Fibroblast of the aortic adventitia (primary cell): ENCODE measurements around the gene SPZ1. TPM values are rescaled to one million over a fixed set of nuclear protein-coding genes. Genes with fewer than 3 reads are reported as not detected.

Experiments used
- DNase-seq: peaks from one replicate; pipeline ENCODE4 v3.0.0-alpha.2; 2010; ENCODE audit warnings: low read depth
- H3K4me3 ChIP-seq: 2 replicates; pipeline ENCODE4 v1.5.1; 2011; ENCODE audit warnings: low read depth, mild to moderate bottlenecking, control low read depth, low read length, moderate library complexity
- total RNA-seq: library from RNA; depleted of rRNA; stranded (reverse); fragments of >200 nt; gene quantifications from 2 replicates; pipeline ENCODE4 v1.2.3, GENCODE V29; 2012; ENCODE audit warnings: low replicate concordance
- TF ChIP-seq, protein P1 (sequence below): IDR thresholded peaks from 2 replicates; pipeline ENCODE4 v1.5.1; 2011; ENCODE audit warnings: mild to moderate bottlenecking, low read length, control low read depth, inconsistent platforms; ENCODE audit not compliant: insufficient read depth

Gene SPZ1
- total RNA-seq, 1 donor = not detected

GRCh38 chr5:80355686-80356085, 35.9 kb downstream of the SPZ1 start:
- no peak overlapping the region for H3K4me3 ChIP-seq

GRCh38 chr5:80357671-80358070, 37.9 kb downstream of the SPZ1 start:
- no peak for DNase-seq
- TF ChIP-seq, protein P1, sequence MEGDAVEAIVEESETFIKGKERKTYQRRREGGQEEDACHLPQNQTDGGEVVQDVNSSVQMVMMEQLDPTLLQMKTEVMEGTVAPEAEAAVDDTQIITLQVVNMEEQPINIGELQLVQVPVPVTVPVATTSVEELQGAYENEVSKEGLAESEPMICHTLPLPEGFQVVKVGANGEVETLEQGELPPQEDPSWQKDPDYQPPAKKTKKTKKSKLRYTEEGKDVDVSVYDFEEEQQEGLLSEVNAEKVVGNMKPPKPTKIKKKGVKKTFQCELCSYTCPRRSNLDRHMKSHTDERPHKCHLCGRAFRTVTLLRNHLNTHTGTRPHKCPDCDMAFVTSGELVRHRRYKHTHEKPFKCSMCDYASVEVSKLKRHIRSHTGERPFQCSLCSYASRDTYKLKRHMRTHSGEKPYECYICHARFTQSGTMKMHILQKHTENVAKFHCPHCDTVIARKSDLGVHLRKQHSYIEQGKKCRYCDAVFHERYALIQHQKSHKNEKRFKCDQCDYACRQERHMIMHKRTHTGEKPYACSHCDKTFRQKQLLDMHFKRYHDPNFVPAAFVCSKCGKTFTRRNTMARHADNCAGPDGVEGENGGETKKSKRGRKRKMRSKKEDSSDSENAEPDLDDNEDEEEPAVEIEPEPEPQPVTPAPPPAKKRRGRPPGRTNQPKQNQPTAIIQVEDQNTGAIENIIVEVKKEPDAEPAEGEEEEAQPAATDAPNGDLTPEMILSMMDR = no peak
- H3K4me3 ChIP-seq = no peak overlapping the region

More at GRCh38 chr5:80355686-80356085, 35.9 kb downstream of the SPZ1 start:
- DNase-seq = no peak
- TF ChIP-seq, protein P1 = no peak

- DNase-seq = no peak
- H3K4me3 ChIP-seq = no peak overlapping the region
- TF ChIP-seq, protein P1 = no peak
Observed at GRCh38 chr5:80360914-80361444, 41.2 kb downstream of the SPZ1 start.

DNA sequence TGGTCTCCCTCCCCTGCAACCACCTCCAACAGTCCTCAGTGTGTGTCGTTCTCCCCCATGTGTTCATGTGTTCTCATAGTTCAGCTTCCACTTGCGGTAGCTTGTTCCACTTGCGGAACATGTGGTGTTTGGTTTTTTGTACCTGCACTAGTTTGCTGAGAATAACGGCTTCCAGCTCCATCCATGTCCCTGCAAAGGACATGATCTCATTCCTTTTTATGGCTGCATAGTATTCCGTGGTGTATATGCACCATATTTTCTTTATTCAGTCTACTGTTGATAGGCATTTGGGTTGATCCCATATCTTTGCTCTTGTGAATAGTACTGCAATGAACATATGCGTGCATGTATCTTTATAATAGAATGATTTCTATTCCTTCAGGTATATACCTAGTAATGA, 45.1 kb downstream of the SPZ1 start:
- TF ChIP-seq, protein P1 = no peak
- DNase-seq = no peak

DNA sequence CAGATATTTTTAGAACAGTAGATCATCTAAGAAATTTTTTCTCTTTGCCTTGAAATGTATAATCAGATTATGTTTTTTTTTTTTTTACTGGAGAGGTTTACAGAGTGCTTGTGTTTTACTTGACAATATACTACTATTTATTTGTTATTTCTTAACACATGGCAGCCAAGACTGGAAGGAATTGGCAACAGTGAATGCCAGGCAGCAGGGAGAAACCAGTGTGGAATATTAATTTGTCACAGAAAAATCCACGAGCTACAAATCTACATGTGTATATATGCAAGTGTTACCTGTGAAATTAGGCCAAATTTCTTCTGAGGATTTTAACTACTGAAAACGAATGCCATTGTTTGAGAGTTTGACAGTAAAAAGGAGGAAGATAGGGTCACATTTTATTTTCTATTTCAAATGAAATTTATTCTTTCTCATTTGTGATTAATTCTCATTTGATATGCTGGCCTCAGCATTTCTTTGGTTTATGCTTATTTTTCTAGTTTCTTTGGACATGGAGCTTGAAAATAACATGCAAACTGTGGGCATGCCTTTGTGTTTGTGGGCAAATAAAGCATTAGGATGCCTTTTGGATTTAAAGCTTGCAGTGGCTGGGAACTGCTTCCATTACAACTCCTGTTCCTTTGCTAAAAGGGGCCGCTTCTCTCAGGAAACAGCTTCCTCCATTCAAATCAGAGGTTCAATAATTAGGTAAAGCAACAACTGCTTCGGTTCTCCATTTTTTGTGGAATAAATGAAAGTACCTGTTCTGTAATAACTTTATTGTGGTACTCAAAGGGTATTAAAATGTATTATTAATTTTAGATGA, 49.1 kb downstream of the SPZ1 start:
- DNase-seq = no peak
- H3K4me3 ChIP-seq = no peak overlapping the region
- TF ChIP-seq, protein P1 = no peak

More for the DNA sequence above, 45.1 kb downstream of the SPZ1 start:
- H3K4me3 ChIP-seq = no peak overlapping the region

- TF ChIP-seq, protein P1 = no peak
- H3K4me3 ChIP-seq = no peak overlapping the region
- no peak for DNase-seq
Observed at GRCh38 chr5:80369521-80369920, 49.7 kb downstream of the SPZ1 start.

DNA sequence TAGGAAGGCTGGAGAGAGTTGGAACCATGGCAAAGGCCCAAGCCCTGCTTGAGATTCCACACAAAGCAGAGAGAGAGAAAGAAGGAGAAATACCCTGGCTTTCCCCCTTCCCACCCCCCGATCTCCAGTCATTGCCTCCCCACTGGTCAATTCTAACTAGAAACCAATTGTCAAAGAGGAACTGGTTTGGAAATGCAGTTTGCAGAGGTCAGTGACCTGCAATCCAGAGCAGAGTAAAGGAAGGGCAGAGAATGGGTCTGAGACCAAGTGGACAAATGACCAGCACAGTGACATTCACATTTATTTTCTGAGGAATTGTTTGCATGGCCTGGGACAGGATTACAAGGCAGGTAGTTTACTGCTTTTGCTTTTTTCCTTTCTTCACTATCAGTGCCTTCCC, 50.6 kb downstream of the SPZ1 start:
- no peak overlapping the region for H3K4me3 ChIP-seq
- DNase-seq = no peak
- TF ChIP-seq, protein P1 = no peak
